AG10803 (cell line): ENCODE results near the gene GALNT9.
"Not testable (repeated sequence)": the region's sequence is repeated elsewhere in the genome, so short reads cannot be mapped to it uniquely, and the experiment has no call there.

Source experiments
- DNase-seq: peaks from one replicate; pipeline ENCODE4 v3.0.0; 2010; ENCODE audit warnings: low read depth
- H3K4me3 ChIP-seq: 2 replicates; pipeline ENCODE4 v1.5.1; 2011; ENCODE audit warnings: mild to moderate bottlenecking, low read length, control low read depth
- TF ChIP-seq, protein P1 (sequence below): conservative IDR thresholded peaks from 2 replicates; pipeline ENCODE4 v1.5.1; 2011; ENCODE audit warnings: mild to moderate bottlenecking, low read length, control low read depth, inconsistent platforms

The GALNT9 gene

GRCh38 chr12:132308853-132309595 is 20.4 kb downstream of the GALNT9 start:
- DNase-seq: no peak
- TF ChIP-seq, protein P1, sequence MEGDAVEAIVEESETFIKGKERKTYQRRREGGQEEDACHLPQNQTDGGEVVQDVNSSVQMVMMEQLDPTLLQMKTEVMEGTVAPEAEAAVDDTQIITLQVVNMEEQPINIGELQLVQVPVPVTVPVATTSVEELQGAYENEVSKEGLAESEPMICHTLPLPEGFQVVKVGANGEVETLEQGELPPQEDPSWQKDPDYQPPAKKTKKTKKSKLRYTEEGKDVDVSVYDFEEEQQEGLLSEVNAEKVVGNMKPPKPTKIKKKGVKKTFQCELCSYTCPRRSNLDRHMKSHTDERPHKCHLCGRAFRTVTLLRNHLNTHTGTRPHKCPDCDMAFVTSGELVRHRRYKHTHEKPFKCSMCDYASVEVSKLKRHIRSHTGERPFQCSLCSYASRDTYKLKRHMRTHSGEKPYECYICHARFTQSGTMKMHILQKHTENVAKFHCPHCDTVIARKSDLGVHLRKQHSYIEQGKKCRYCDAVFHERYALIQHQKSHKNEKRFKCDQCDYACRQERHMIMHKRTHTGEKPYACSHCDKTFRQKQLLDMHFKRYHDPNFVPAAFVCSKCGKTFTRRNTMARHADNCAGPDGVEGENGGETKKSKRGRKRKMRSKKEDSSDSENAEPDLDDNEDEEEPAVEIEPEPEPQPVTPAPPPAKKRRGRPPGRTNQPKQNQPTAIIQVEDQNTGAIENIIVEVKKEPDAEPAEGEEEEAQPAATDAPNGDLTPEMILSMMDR: no peak
- H3K4me3 ChIP-seq: no peak overlapping the region

GRCh38 chr12:132307976-132308852 is 21.2 kb downstream of the GALNT9 start:
- no peak overlapping the region for H3K4me3 ChIP-seq
- TF ChIP-seq, protein P1: no peak
- DNase-seq: no peak

DNA sequence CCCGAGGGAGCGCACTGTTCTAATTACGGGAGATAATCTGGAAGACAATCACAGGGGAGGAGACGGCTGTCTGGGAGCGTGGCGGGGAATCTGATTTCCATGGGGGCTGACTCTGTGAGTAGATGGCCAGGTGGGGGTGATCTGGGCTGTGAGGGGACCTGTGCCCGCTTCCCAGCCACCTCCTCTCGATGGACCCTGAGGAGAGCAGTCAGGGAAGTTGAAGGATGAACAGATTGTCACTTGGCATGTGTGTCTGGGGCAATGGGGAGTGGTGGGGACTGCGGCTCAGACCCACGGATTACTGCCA is 22.6 kb downstream of the GALNT9 start:
- TF ChIP-seq, protein P1: no peak
- no peak for DNase-seq
- H3K4me3 ChIP-seq: no peak overlapping the region

DNA sequence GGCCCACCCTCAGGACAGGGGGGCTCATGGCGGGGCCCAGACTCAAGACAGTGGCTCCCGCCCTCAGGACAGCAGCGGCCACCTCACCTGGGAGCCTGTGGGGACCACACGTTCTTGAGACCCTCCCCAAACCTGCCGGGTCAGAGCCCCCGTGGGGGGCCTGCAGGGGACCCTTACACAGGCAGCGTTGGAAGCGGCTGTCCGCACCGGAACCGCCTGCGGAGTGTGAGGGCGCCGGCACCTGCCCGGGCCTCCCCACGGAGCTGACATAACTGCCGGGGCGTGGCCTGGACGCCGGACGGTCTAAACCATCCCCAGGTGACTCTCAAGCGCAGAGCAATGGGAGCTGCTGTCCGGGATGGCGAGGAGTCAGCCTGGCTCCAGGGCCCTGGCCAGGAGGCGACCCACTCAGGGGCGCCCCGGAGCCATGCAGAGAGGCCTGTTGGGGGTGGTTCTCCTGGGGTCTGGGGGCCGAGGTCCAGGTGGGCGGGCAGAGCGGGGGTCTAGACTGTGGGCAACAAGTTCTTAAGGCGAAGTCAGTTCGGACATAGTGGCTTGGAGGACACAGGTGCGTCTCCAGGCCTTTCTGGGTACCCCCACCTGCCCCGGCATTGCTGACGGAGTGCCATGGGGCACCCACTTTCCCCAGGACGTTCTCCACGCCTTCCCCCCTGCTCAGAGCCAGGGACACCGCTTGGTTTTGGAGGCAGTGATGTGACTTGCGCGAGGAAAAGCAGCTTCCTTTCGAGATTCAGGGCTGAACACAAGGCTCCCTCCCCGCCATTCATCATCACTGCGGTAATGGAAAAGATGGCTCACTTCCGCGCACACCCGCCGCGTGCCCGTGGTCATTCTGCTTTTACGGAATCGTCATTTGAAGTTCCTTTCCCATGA is 23.2 kb downstream of the GALNT9 start:
- TF ChIP-seq, protein P1: no peak
- no peak overlapping the region for H3K4me3 ChIP-seq

GRCh38 chr12:132305560-132305966 is 23.8 kb downstream of the GALNT9 start:
- DNase-seq: no peak
- H3K4me3 ChIP-seq: no peak overlapping the region
- TF ChIP-seq, protein P1: no peak

More for the DNA sequence above, 23.2 kb downstream of the GALNT9 start:
- DNase-seq: no peak

DNA sequence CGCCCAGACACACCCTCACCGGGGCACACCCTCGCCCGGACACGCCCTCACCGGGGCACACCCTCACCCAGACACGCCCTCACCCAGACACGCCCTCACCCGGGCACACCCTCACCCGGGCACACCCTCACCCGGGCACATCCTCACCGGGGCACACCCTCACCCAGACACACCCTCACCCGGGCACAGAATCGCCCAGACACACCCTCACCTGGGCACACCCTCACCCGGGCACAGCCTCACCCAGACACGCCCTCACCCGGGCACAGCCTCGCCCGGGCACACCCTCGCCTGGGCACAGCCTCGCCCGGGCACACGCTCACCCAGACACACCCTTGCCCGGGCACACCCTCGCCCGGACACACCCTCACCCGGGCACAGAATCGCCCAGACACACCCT is 24.5 kb downstream of the GALNT9 start:
- not testable (repeated sequence) for DNase-seq, H3K4me3 ChIP-seq

DNA sequence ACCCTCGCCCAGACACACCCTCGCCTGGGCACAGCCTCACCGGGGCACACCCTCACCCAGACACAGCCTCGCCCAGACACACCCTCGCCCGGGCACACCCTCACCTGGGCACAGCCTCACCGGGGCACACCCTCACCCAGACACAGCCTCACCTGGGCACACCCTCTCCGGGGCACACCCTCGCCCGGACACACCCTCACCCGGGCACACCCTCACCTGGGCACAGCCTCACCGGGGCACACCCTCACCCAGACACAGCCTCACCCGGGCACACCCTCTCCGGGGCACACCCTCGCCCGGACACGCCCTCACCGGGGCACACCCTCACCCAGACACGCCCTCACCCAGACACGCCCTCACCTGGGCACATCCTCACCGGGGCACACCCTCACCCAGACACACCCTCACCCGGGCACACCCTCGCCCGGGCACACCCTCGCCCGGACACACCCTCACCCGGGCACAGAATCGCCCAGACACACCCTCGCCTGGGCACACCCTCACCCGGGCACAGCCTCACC is 25.5 kb downstream of the GALNT9 start:
- not testable (repeated sequence) for DNase-seq, H3K4me3 ChIP-seq
